ENCODE data around the gene STX8. TPM values are rescaled to one million over a fixed set of nuclear protein-coding genes. Genes with fewer than 3 reads are reported as not detected.

Gene STX8
- total RNA-seq, 1 experiment from 2014 or later: 50.3 TPM

GRCh38 chr17:9432934-9433421, 142.6 kb downstream of the STX8 start:
- DNase-seq (ENCODE audit: low read depth, low spot score) (no peak), ATAC-seq (no peak)
- no TSS peak for BruUV-seq (replicated peaks)
- POLR2A ChIA-PET: no interaction called here
- H3K9me3 ChIP-seq (ENCODE audit: control insufficient read depth, insufficient read depth, low read depth, low read length): no peaks in the 10 kb centered on the region
- no peaks in the 10 kb centered on the region for H3K36me3 ChIP-seq (ENCODE audit: control insufficient read depth, insufficient read depth, low read length)
- no peaks in the 10 kb centered on the region for H3K4me1 ChIP-seq (ENCODE audit: control insufficient read depth, insufficient read depth, low read length)
- TF ChIP-seq SIN3A (IDR thresholded peaks at IDR 0.05; ENCODE audit: borderline replicate concordance, insufficient read depth, low read depth, low read length) (no peak), TCF7L2 (IDR thresholded peaks at IDR 0.05; ENCODE audit: low read depth, low read length) (no peak), REST (IDR thresholded peaks at IDR 0.05; ENCODE audit: insufficient read depth in 1 of 2, low read depth in 2 of 2, low read length in 1 of 2) (no peak), POLR2AphosphoS5 (IDR thresholded peaks at IDR 0.05; ENCODE audit: low read depth, low read length) (no peak), CTCF (IDR thresholded peaks at IDR 0.05) (no peak)
- CTCF ChIA-PET: no interaction called here
- intact Hi-C loops (cut with micrococcal nuclease; ENCODE audit: unreplicated experiment): no loop called here
- H3K27ac ChIP-seq (ENCODE audit: low read length): no peak overlapping the region
- H3K27me3 ChIP-seq (ENCODE audit: control insufficient read depth, insufficient read depth, low read length): no peaks in the 10 kb centered on the region
- in situ Hi-C loops (cut with HindIII; ENCODE audit: low pct_unique_long_range_greater_than_20kb, low sequenced_read_pairs): no loop called here
- H3K4me3 ChIP-seq (ENCODE audit: low read depth in 2 of 2, low read length in 2 of 2): no peak overlapping the region

- Histone ChIP-seq H3K36me3 (ENCODE audit: control insufficient read depth, insufficient read depth, low read length) (no peaks in the 10 kb centered on the region), H3K9me3 (ENCODE audit: control insufficient read depth, insufficient read depth, low read depth, low read length) (no peaks in the 10 kb centered on the region), H3K4me1 (ENCODE audit: control insufficient read depth, insufficient read depth, low read length) (no peaks in the 10 kb centered on the region), H3K27ac (ENCODE audit: low read length) (no peak overlapping the region), H3K4me3 (ENCODE audit: low read depth in 2 of 2, low read length in 2 of 2) (no peak overlapping the region), H3K27me3 (ENCODE audit: control insufficient read depth, insufficient read depth, low read length) (no peaks in the 10 kb centered on the region)
- ATAC-seq (no peak), DNase-seq (ENCODE audit: low read depth, low spot score) (no peak)
- intact Hi-C loops (cut with micrococcal nuclease; ENCODE audit: unreplicated experiment) (no loop called here), in situ Hi-C loops (cut with HindIII; ENCODE audit: low pct_unique_long_range_greater_than_20kb, low sequenced_read_pairs) (no loop called here)
- TF ChIP-seq POLR2AphosphoS5 (IDR thresholded peaks at IDR 0.05; ENCODE audit: low read depth, low read length) (no peak), TCF7L2 (IDR thresholded peaks at IDR 0.05; ENCODE audit: low read depth, low read length) (no peak), CTCF (IDR thresholded peaks at IDR 0.05) (no peak), SIN3A (IDR thresholded peaks at IDR 0.05; ENCODE audit: borderline replicate concordance, insufficient read depth, low read depth, low read length) (no peak), REST (IDR thresholded peaks at IDR 0.05; ENCODE audit: insufficient read depth in 1 of 2, low read depth in 2 of 2, low read length in 1 of 2) (no peak)
- POLR2A ChIA-PET: no interaction called here
- CTCF ChIA-PET: no interaction called here
- BruUV-seq (replicated peaks): no TSS peak
Observed at GRCh38 chr17:9432134-9432885, 143.3 kb downstream of the STX8 start.
